ENCODE measurements around the gene CH25H. TPM values are rescaled to one million over a fixed set of nuclear protein-coding genes. Genes with fewer than 3 reads are reported as not detected.

CH25H gene
- total RNA-seq, 2 donors from 2014 or later = 2.7 to 5.6 TPM

- ATAC-seq (ENCODE audit: insufficient number of reproducible peaks, low FRiP score, low read depth) = no peak
- no peak overlapping the region for H3K4me3 ChIP-seq
- no peak for TF ChIP-seq CTCF (IDR thresholded peaks at IDR 0.05)
- no peaks in the 10 kb centered on the region for H3K9me3 ChIP-seq
- no peaks in the 10 kb centered on the region for H3K27me3 ChIP-seq (replicated peaks; ENCODE audit: insufficient read depth)
- H3K27ac ChIP-seq = no peak overlapping the region
- H3K4me1 ChIP-seq (ENCODE audit: control insufficient read depth in 1 of 2, low read depth in 2 of 2) = no peaks in the 10 kb centered on the region
- no peak for DNase-seq (ENCODE audit: low spot score)
- no peaks in the 10 kb centered on the region for H3K36me3 ChIP-seq
Measured at GRCh38 chr10:89167915-89168314, 39.2 kb downstream of the CH25H start.

- Histone ChIP-seq H3K27ac (no peak overlapping the region), H3K9me3 (no peaks in the 10 kb centered on the region), H3K27me3 (replicated peaks; ENCODE audit: insufficient read depth) (no peaks in the 10 kb centered on the region), H3K4me3 (no peak overlapping the region), H3K4me1 (ENCODE audit: control insufficient read depth in 1 of 2, low read depth in 2 of 2) (no peaks in the 10 kb centered on the region), H3K36me3 (no peaks in the 10 kb centered on the region)
- ATAC-seq (ENCODE audit: insufficient number of reproducible peaks, low FRiP score, low read depth) (no peak), DNase-seq (ENCODE audit: low spot score) (no peak)
- TF ChIP-seq CTCF (IDR thresholded peaks at IDR 0.05) = no peak
Measured at GRCh38 chr10:89165923-89166322, 41.2 kb downstream of the CH25H start.

GRCh38 chr10:89164920-89165319 lies 42.2 kb downstream of the CH25H start:
- Histone ChIP-seq H3K9me3 (no peaks in the 10 kb centered on the region), H3K4me1 (ENCODE audit: control insufficient read depth in 1 of 2, low read depth in 2 of 2) (no peaks in the 10 kb centered on the region), H3K36me3 (no peaks in the 10 kb centered on the region), H3K27me3 (replicated peaks; ENCODE audit: insufficient read depth) (no peaks in the 10 kb centered on the region), H3K4me3 (no peak overlapping the region), H3K27ac (no peak overlapping the region)
- no peak for TF ChIP-seq CTCF (IDR thresholded peaks at IDR 0.05)
- no peak for DNase-seq (ENCODE audit: low spot score)
- ATAC-seq (ENCODE audit: insufficient number of reproducible peaks, low FRiP score, low read depth) = no peak

GRCh38 chr10:89164080-89164479 lies 43.0 kb downstream of the CH25H start:
- Histone ChIP-seq H3K36me3 (no peaks in the 10 kb centered on the region), H3K27me3 (replicated peaks; ENCODE audit: insufficient read depth) (no peaks in the 10 kb centered on the region), H3K4me1 (ENCODE audit: control insufficient read depth in 1 of 2, low read depth in 2 of 2) (no peaks in the 10 kb centered on the region), H3K9me3 (no peaks in the 10 kb centered on the region), H3K27ac (no peak overlapping the region), H3K4me3 (no peak overlapping the region)
- no peak for ATAC-seq (ENCODE audit: insufficient number of reproducible peaks, low FRiP score, low read depth)
- no peak for TF ChIP-seq CTCF (IDR thresholded peaks at IDR 0.05)
- DNase-seq (ENCODE audit: low spot score) = no peak

GRCh38 chr10:89163265-89163995 lies 43.7 kb downstream of the CH25H start:
- no peaks in the 10 kb centered on the region for H3K27me3 ChIP-seq (replicated peaks; ENCODE audit: insufficient read depth)
- H3K27ac ChIP-seq = no peak overlapping the region
- no peak overlapping the region for H3K4me3 ChIP-seq
- H3K4me1 ChIP-seq (ENCODE audit: control insufficient read depth in 1 of 2, low read depth in 2 of 2) = no peaks in the 10 kb centered on the region
- no peak for ATAC-seq (ENCODE audit: insufficient number of reproducible peaks, low FRiP score, low read depth)
- no peak for TF ChIP-seq CTCF (IDR thresholded peaks at IDR 0.05)
- H3K9me3 ChIP-seq = no peaks in the 10 kb centered on the region
- H3K36me3 ChIP-seq = no peaks in the 10 kb centered on the region
- DNase-seq (ENCODE audit: low spot score) = no peak
